HG02642 (cell line): ENCODE data around the gene KCNH8.
"Not testable (repeated sequence)": the region's sequence is repeated elsewhere in the genome, so short reads cannot be mapped to it uniquely, and the experiment has no call there.

ENCODE experiments used
- ATAC-seq: cut with Tn5 transposase; IDR thresholded peaks from one replicate; pipeline ENCODE4 v1.9.1; 2021; ENCODE audit warnings: mild to moderate bottlenecking; ENCODE audit not compliant: unreplicated experiment, poor library complexity

Gene KCNH8

DNA sequence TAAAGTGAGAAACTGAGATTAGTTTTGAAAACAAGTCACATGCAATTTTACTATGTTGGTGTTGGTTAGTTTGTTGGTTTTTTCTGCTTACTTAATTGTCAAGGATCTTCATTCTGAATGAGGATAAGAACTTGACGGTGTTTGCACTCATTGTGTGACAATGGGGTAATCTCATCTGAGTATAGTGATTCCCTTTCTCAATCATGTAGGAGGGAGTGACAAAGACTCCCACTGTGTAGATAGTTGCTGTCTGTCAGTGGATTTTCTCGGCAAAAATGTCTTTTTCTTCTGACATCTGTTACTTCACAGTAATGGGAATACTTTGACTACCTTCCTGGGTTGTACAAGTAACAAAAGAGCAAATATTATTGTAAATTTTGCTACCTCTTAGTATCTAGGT lies 23.5 kb downstream of the KCNH8 start:
- no peak for ATAC-seq

DNA sequence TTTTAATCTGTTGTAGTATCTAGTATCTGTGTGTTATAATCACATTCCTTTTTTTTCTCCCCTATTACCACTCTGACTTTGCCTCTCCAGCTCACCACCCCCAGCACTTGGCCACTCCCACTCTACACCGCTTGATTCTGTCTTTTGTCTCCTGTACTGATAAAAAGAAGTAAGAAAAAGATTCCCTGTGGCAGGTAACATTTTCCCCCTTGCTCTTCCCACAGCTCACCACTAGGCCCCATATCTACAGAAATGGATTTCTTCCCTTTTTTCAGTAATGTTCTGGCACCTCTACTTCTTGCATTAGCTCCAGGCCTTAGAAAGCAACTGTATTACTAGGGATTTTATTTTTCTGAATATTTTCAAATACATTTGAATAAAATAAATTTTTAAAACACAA lies 25.6 kb downstream of the KCNH8 start:
- ATAC-seq = no peak

DNA sequence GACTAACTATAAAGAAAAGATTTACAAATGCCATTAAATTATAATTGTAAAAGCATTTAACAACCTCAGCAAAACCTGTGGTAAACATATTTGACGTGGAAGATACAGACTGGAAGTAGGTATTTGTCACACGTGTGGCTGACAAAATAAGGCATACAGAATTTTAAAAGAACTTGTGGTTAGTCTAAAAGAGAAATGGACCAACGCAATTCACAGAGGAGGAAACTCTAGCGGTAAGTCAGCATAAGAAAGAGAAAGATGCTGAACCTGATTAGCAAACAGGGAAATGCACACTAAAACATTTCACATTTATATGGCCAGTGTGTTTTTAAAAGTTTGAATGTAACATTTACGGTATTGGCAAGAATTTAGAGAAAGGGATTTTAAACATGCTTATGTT lies 35.3 kb downstream of the KCNH8 start:
- no peak for ATAC-seq

DNA sequence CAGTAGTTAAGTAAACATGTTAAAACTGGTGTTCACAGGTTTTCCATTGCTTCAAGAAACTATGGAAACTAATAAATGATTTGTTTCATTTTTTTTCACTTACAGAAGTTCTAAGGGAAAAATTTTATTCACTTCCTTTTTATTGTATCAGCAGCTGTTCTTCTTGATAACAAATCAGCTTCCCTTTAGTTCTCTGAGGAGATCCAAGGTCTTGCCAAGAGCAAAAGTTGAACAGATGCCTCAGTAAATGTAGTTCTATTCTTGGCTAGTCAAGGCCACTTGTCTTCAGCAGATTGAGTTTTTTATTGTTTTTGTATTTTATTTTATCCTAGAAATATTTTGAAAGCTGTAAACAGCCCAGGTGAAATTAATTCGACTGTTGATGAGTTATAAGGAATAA lies 41.8 kb downstream of the KCNH8 start:
- no peak for ATAC-seq

DNA sequence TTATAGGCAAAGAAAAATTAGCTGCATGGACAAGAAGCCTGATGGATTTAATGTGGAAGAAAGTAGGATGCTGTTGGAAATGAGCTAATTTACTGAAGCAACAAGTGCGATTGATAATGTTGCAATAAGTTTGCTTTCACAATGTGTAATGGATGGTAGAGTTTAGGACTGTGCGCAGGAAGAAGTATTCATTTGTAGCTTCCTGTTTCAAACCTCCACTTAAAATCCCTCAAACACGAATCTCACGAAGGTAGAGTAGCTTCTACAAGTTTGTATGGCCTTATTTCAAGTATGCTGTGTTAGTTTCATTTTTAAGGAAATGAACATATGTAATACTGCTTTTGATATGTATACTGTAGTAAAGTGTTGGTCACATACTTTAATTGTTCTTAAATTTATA lies 42.3 kb downstream of the KCNH8 start:
- ATAC-seq = no peak

DNA sequence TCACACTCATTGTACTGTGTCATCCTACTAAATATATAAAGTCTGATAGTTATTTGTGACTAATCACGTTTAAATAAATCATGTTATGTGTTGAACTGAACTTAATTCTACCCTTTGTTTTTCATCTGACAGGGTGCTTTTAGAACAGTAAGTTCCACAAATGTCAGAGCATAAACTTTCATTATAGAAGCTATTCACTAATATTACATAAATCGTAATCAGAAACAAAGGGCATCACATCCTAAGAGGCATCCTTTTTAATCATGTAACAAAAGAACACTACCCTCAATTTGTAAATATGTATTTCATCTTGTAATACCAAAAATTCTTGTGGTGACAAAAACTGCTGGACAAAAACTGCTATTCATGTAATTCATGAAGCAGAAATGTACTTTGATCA lies 50.8 kb downstream of the KCNH8 start:
- ATAC-seq = no peak

DNA sequence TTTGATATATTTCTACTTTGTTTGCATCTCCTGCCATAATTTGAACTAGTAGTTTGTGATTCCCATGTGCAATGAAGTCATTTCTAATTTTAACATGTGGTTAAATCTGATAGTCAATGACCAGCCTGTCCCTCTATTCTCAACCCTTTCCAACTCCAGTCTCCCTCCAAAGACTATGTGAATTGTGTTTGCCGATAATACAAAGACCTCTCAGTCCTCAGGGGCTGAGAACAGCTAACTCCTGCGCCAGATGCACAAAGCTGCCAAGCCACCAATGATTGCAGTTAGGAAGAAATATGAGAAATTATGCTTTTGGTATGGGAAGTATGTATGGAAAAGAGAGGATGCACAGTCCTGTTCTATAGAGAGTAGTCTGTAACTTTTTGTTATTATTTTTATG lies 54.0 kb downstream of the KCNH8 start:
- ATAC-seq = no peak

DNA sequence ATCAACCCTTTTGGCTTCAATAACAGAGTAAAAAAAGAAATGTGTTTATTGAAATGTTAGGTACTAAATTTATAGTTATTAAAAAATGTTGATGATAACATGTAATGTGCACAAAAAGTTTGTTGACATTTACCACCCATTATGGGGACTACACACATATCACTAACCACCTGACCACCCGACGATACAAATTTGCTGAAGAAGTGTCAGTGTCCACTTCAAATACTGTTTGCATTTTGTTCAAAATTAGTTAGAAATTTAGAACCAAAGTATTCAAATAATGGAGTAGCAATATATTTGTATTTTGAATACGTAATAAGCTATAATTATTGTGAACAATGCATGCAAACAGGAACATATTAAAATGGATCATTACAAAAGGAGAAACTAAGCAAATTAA lies 54.4 kb downstream of the KCNH8 start:
- no peak for ATAC-seq

DNA sequence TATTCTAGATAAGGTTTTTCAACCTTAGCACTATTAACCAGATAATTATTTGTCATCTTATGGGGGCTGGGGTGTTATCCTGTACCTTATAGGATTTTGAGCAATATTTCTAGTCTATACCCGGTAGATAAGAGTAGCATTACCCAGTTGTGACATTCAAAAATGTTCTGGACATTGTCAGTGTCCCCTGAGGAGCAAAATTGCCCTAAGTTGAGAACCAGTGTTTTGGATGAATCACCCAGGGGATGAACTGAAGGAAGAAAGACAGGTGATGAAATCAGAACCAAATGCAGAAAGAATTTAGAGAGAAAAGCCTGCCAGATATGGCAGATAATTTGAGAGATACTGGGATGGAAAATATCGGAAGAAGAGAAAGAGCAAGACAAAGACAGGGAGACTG lies 58.2 kb downstream of the KCNH8 start:
- ATAC-seq = no peak

DNA sequence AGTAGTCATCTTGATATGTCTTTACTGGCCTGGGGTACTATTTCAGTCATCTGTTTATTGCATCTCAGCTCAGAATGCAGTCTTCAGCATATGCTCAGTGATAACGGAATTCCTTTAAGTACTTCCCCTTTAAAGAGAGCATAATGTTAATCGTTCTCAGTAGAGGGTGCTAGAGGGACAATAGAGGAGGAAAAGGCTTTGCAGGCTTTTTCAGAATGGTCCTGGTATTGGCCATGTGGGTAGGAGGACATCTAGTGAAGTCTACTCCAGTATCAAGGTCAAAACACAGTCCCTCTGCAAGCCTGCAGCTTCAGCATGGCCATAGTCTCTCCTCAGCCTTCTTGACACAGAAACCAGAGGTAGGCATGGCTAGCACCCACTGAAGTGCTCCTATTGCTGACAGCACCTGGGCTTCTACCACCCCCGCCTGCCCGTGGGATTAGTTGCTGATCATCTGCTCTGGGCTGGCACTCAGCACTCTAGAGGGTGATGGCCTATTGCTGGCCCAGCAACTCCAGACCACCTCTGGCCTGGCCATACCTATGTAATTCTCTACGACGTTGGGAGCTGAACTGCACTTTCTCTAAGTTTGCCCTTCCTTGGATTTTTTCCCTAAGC lies 65.4 kb downstream of the KCNH8 start:
- ATAC-seq = no peak

DNA sequence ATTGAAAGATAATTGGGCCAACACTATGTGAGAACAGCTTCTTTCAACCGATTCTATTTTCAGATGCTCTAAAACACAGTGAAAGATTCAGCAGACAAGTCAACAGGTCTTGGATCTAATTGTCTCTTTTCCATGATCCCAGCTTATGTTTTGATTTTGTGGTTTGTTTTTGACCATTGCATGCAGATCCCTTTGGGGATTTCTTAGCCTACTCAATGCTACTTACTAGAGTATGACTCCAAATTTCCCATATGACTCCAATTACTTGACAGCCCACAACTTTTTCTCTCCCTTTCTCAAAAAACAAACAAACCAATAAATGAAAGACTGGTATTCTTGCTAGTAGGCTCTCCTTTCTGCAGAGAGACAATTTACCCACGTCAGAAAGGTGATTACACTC lies 67.1 kb downstream of the KCNH8 start:
- ATAC-seq = no peak

DNA sequence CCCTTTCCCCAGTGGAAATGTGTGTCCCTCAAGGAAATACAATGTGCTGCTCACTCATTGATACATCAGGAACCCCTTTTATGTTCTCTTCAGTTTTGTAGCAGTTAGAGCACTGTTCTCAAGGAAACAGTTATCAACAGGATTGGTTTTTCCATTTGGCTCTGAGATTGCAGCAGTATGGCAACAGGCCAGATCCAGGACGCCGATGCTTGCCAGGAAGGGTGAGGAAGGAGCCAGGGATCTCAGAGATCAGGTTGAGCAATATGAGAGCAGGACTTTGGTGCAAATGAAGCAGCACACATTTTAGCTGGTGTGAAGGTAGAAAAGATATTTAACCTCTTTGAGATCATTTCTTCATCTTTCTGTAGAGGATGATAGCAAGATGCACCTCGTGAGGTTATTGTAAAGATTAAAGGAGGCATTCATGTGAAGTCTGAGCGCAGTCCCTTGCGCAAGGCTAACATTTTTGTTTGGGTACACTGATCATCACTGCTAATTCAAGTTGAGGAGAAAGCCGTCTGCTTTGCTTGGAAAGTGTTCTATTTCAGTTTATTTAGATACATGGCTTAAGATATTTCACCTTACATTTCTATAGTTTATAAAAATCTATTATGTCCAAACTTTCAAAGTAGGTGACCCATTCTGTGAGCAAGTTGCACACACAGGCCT lies 68.5 kb downstream of the KCNH8 start:
- no peak for ATAC-seq

DNA sequence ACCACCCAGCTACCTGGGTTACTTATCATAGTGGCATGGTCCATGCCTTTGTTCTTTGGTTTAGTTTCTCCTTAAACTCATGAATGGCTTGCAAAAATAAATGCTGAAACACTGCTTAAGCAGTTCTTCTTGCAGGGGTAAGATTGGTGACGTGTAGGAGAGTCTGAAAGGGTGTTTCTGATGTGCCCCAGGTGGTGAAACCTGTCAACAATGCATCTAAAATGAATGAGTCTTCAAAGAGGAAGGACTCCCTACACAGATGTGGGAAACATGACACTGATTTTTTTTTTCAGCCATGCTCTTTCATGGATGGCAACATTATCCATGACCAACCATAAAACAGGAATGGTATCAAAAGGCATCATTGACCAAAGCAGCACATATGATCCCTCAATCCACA lies 72.0 kb downstream of the KCNH8 start:
- ATAC-seq = no peak

DNA sequence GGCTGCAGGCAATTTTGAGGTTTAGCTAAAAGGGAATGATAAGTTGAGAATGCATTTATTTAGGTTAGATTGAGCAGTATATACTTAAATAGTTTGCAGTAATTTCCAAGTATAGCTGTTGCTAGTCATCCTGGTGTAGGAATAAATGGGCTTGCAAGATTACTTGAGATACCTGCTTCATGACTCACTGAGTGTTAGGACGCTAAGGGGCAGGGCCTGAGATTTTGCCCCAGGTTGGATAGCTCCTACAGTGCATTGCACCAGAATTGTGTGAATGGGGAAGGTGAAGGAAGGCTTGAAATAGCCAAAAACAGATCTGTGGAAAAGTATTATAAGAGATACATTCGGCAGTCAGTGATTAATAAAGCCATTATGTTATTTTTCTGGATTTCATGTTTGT lies 72.8 kb downstream of the KCNH8 start:
- no peak for ATAC-seq

DNA sequence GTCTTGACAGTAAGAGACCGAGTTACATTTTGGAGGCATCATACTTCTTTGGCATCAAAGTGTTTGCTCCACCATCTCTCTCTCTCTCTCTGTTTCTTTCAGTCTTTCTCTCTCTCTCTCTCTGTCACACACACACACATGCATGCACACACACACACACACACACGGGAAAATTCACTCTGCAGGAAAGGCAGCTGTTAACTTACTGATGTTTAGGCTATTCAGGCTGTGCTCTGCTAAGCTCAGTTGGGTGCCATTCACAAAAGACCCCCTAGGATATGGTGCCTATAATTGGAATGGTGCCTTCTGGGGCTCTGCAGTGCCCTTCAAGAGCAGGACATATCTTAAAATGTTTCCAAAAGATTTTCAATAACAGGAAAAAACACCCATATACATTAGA lies 78.2 kb downstream of the KCNH8 start:
- ATAC-seq = no peak

DNA sequence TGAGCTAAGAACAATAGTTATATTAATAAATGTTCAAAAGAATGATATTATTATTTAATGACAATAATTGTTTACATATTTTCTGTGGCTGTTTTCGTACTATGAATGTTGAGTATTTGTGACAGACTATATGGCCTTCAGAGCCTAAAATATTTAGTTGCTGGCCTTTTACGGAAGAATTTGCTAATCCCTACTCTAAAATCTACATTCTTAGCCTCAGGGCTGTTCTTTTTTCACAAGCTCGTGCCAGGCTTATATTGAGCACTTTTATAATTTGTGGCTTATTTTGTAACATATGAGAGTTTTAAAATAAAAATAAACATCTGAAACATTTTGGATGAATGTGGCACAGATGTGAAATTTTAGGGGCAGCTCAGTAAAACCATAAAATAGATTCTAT lies 79.9 kb downstream of the KCNH8 start:
- ATAC-seq = no peak

DNA sequence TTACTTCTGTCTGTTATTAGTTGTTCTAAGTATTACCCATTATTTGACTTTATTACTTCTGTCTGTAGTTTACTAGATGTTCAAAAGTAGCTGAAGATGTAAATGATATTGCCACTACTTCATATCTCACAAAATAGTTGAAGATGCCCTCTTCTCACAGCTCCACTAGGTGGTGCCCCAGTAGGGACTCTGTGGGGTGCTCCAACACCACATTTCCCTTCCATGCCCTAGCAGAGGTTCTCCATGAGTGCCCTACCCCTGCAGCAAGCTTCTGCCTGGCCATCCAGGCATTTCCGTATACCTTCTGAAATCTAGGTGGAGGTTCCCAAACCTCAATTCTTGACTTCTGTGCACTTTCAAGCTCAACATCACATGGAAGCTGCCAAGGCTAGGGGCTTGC lies 80.8 kb downstream of the KCNH8 start:
- ATAC-seq = no peak

DNA sequence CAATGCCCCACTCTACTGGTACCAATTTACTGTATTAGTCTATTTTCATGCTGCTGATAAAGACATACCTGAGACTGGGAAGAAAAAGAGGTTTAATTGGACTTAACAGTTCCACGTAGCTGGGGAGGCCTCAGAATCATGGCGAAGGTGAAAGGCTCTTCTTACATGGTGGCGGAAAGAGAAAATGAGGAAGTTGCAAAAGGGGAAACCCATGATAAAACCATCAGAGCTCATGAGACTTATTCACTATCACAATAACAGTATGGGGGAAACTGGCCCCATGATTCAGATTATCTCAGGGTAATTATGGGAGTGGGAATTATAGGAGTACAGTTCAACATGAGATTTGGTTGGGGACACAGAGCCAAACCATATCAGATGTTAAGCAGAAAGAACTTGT lies 81.6 kb downstream of the KCNH8 start:
- not testable (repeated sequence) for ATAC-seq

DNA sequence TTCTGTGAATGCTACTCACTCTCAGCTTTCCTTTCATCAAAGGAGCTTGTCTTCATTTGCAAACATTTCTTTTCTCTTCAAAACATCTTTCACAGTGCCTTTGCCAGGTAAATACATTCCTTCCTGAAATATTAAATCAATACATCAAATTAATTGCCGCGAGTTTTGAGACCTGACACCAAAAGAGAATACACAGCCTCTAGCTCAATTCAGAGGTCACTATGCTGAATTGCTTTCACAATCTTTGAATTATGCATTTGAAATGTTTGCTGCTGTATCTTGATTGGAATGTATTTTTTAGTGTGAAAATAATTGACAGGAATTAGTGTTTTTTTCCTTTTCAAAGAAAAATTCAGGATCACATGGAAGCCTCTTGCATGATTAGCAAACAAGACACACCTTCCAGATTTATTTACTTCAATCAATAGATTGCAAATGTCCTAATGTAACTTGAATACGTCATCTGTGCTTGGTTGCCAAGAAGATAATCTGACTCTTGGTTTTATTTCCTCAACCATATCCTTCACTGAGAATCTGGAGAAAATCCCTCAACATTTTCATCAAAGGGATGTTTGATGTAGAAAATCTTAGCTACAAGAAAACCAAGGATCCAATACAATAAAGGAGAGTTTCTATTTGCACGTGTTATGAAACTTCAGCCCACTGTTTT lies 83.6 kb downstream of the KCNH8 start:
- no peak for ATAC-seq

DNA sequence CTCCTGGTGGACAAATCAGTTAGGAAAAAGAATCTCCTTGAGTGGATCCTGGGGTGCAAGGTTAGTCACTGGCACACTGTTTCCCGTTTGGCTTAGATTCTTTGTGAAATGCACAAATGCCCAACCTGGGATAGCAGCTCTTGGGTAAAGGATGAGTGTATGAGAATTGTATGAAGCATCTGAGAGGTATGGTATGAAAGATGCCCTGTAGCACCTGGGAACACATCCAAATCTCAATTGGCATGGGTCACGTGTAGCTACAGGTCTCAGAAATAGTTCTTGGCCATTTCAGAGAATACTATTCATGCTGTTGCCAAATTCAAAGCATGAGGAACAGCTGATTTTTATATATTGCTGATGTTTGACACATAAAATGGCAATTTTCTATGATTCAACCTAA lies 84.3 kb downstream of the KCNH8 start:
- ATAC-seq = no peak

DNA sequence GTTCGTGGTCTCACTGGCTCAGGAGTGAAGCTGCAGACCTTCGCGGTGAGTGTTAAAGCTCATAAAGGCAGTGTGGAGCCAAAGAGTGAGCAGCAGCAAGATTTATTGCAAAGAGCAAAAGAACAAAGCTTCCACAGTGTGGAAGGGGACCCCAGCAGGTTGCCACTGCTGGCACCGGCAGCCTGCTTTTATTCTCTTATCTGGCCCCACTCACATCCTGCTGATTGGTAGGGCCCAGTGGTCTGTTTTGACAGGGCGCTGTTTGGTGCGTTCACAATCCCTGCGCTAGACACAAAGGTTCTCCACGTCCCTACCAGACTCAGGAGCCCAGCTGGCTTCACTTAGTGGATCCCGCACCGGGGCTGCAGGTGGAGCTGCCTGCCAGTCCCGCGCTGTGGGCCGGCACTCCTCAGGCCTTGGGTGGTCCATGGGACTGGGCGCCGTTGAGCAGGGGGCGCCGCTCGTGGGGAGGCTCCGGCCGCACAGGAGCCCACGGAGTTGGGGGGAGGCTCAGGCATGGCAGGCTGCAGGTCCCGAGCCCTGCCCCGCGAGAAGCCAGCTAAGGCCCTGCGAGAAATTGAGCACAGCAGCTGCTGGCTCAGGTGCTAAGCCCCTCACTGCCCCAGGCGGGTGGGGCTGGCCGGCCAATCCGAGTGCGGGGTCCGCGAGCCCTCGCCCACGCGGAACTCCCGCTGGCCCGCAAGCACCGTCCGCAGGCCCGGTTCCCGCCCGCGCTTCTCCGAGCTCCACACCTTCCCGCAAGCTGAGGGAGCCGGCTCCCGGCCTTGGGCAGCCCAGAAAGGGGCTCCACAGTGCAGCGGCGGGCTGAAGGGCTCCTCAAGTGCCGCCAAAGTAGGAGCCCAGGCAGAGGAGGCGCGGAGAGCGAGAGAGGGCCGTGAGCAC lies 85.8 kb downstream of the KCNH8 start:
- ATAC-seq = not testable (repeated sequence)
